Activated naive CD4-positive, alpha-beta T cell treated with anti-CD3 and anti-CD28 coated beads, Interleukin-2, amount 50 U/mL, for 72 hours (primary cell): Measurements from ENCODE around the gene TNRC6C. TPM values are rescaled to one million over a fixed set of nuclear protein-coding genes. Genes with fewer than 3 reads are reported as not detected.
"Not testable (repeated sequence)": the region's sequence is repeated elsewhere in the genome, so short reads cannot be mapped to it uniquely, and the experiment has no call there.

ENCODE experiments used
- ATAC-seq, 2 donors: fragments of 150-1000 bp; cut with Tn5 transposase; 2 replicates each; pipeline ENCODE4 v1.10.0; 2021; ENCODE audit warnings: mild to moderate bottlenecking in 2 of 2, moderate library complexity in 2 of 2
- DNase-seq, 2 donors: peaks; one replicate each; pipeline ENCODE4 v3.0.0; 2021 to 2022; ENCODE audit warnings: low spot score in 2 of 2
- H3K27ac Mint-ChIP-seq, 2 donors: one replicate each; pipeline ENCODE4 v1.8.0; 2022; ENCODE audit warnings: mild to moderate bottlenecking in 2 of 2, mixed read lengths in 2 of 2
- H3K36me3 Mint-ChIP-seq, 2 donors: one replicate each; pipeline ENCODE4 v1.8.0; 2022; ENCODE audit warnings: mixed read lengths in 2 of 2
- H3K9me3 Mint-ChIP-seq, 2 donors: one replicate each; pipeline ENCODE4 v1.8.0; 2022; ENCODE audit warnings: mixed read lengths in 2 of 2
- total RNA-seq, 2 donors: library from RNA; stranded (reverse); gene quantifications; one replicate each; pipeline ENCODE4 v1.2.3, GENCODE V29; 2022

TNRC6C gene
- total RNA-seq, 2 donors from 2014 or later = 13.4 to 28.8 TPM

DNA sequence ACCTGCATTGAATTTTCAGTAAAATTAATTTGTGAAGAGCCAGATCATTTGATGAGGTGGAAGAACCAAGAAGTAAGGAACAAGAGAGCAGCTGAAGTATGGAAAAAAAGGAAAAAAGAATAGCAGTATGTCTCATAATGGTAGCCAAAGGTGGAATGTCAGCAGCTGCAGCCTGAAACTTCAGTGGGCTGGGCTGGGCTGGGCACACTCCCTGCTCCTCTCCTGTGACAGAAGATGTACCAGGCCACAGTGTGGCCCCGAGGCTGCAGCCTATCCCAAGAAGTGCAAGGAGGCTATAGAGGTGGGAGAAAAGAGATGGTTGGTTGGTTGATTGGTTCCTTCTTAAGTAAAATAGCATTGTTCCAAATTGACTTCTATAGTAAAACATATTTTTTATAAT is 84.5 kb downstream of the TNRC6C start:
- Mint-ChIP-seq H3K27ac (no peak overlapping the region), H3K9me3 (peaks cover 0 to 13% of the 10 kb centered on the region in 2 donors), H3K36me3 (peaks cover 0 to 16% of the 10 kb centered on the region in 2 donors)
- DNase-seq (no peak), ATAC-seq (no peak)

DNA sequence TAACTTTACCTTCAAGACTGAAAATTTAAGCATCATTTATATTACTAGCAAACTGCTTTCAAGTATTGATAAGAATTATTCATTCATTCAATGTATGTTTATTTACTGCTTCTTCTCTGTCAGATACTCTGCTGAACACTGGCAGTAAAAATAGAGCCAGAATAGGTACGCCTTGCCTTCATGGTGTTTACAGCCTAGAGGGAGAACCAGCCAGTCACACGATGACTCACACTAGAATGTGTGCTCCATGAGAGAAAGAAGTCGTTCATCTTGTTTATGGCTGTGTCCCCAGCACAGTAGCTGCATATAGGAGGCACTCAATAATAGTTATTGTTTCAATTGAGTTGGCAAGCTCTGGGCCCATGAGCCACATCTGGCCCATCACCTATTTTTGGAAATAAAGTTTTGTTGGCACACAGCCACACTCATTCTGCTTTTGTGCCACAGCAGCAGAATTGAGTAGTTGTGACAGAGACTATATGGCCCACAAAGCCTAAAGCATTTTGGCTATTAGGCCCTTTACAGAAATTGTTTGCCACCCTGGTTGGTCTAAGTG is 85.9 kb downstream of the TNRC6C start:
- peak overlapping the region in 1 of 2 donors; percentile 28 for H3K27ac Mint-ChIP-seq
- H3K36me3 Mint-ChIP-seq = peaks cover 0 to 16% of the 10 kb centered on the region in 2 donors
- ATAC-seq = no peak
- DNase-seq = no peak
- peaks cover 0 to 13% of the 10 kb centered on the region in 2 donors for H3K9me3 Mint-ChIP-seq

DNA sequence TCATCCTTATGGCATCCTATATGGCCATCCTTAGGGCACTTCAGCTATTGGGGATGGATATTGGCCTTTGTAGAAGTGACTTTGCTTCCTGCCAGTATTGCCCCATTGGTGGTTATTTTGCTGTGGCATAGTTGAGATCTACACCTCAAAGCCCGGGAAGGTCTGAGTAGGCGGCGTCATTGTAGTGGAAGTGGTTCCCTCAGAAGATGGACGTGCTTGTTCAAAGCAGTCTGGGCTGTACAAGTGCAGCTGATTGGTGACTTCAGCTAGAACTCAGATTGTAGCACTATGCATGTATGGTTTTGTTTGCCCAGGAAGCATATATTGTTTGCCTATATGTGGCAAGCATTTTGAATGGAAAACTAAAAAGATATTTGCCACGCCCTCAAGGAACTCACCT is 86.8 kb downstream of the TNRC6C start:
- Mint-ChIP-seq H3K9me3 (peaks cover 0 to 13% of the 10 kb centered on the region in 2 donors), H3K27ac (no peak overlapping the region), H3K36me3 (peaks cover 9 to 25% of the 10 kb centered on the region in 2 donors)
- no peak for DNase-seq
- ATAC-seq = peak in 1 of 2 donors; percentile 39

DNA sequence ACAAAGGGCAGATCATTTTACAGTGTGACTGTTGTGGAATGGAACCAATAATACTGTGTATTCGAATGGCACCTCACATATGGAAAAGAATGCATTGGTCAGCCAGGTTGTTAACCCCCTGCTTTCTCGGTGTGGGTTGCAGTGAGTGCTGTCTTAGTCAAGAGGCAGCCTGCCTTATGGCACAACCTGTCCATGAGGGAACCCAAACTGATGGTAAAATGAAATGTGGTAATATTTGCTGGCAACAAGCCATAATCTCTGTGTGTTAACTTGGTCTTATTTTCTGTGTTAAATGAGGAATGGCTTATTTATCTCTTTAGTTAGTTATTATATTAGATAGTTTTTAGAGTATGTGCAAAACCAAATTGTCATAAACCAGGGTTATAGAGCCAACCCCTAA is 88.4 kb downstream of the TNRC6C start:
- peaks cover 0 to 13% of the 10 kb centered on the region in 2 donors for H3K9me3 Mint-ChIP-seq
- DNase-seq = no peak
- no peak for ATAC-seq
- no peak overlapping the region for H3K27ac Mint-ChIP-seq
- H3K36me3 Mint-ChIP-seq = peaks cover 15 to 32% of the 10 kb centered on the region in 2 donors

DNA sequence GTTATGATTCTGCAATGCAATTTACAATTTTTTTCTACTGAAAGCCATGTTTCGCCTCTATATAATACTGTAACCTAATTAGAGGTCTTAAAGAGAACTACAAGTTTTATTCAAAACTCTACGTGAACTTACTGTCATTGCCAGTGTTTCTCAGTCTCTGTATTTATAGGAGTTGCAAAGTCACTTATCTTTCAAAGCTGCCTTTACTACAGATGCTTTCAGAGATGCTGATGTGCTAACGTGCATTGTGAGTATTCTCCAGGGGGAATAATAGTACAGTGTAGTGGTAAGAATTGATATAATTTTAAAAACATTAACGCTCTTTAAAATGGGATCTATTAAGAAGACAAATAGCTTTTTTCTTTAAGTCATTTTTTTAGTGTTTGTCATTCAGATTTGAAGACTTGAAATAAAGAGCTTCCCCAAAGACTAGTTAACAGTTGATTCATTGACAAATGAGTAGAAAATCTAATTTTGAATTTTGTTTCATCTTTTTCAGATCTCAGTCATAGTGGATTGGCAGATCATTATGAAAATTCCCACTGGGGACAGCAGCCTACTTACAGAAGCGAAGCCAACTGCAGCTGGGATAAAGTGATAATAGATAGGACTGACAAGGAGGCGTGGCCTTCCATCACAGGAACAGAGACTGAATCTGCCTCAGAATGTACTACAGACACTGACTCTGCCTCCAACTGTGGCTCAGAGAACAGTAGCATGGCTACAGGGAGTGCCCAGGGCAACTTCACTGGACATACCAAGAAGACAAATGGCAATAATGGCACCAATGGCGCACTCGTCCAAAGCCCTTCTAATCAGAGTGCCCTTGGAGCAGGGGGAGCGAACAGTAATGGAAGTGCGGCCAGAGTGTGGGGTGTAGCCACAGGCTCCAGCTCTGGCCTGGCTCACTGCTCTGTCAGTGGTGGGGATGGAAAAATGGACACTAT is 90.1 kb downstream of the TNRC6C start:
- H3K36me3 Mint-ChIP-seq = peaks cover 15 to 31% of the 10 kb centered on the region in 2 donors
- ATAC-seq (no peak), DNase-seq (no peak)
- H3K27ac Mint-ChIP-seq = no peak overlapping the region
- H3K9me3 Mint-ChIP-seq = peaks cover 0 to 11% of the 10 kb centered on the region in 2 donors

DNA sequence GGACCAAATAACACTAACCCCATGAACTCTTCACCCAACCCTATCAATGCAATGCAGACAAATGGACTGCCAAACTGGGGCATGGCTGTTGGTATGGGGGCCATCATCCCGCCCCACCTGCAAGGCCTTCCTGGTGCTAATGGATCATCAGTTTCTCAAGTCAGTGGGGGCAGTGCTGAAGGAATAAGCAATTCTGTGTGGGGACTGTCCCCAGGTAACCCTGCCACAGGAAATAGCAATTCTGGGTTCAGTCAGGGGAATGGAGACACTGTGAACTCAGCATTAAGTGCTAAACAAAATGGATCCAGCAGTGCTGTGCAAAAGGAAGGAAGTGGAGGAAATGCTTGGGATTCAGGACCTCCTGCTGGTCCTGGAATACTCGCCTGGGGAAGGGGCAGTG is 91.1 kb downstream of the TNRC6C start:
- DNase-seq = no peak
- ATAC-seq = no peak
- peaks cover 15 to 21% of the 10 kb centered on the region in 2 donors for H3K36me3 Mint-ChIP-seq
- H3K9me3 Mint-ChIP-seq = peaks cover 0 to 4% of the 10 kb centered on the region in 2 donors
- H3K27ac Mint-ChIP-seq = peak overlapping the region; percentile 36 to 66

DNA sequence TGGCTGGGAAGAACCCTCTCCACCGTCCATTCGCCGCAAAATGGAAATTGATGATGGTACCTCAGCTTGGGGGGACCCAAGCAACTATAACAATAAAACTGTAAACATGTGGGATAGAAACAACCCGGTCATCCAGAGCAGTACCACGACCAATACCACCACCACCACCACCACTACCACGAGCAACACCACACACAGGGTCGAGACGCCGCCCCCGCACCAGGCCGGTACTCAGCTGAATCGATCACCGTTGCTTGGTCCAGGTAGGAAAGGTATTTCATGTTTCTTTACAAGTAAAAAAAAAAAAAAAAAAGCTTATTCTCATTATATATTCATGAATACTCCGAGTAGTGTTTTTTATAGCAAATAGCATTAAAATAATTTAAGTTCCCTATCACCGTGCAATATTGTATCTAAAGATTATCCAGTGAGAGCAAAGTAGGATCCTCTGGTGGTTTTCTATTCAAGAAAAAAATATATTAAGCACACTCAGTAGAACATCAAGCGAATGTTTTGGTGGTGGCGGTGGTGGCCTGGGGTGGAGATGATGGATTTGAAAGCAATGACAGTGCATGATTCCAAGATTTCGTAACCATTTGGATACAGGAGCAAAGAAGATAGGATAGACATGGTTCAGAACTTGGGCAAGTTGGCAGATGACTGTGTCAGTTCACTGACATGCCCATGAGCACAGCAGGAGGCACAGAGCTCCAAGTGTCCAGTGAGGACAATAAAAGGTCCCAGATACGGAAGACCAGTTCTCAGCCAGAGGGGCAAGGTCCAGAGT is 92.9 kb downstream of the TNRC6C start:
- DNase-seq = no peak
- Mint-ChIP-seq H3K36me3 (peaks cover 15 to 16% of the 10 kb centered on the region in 2 donors), H3K9me3 (no peaks in the 10 kb centered on the region), H3K27ac (peak overlapping the region; percentile 21 to 25)
- ATAC-seq = no peak

DNA sequence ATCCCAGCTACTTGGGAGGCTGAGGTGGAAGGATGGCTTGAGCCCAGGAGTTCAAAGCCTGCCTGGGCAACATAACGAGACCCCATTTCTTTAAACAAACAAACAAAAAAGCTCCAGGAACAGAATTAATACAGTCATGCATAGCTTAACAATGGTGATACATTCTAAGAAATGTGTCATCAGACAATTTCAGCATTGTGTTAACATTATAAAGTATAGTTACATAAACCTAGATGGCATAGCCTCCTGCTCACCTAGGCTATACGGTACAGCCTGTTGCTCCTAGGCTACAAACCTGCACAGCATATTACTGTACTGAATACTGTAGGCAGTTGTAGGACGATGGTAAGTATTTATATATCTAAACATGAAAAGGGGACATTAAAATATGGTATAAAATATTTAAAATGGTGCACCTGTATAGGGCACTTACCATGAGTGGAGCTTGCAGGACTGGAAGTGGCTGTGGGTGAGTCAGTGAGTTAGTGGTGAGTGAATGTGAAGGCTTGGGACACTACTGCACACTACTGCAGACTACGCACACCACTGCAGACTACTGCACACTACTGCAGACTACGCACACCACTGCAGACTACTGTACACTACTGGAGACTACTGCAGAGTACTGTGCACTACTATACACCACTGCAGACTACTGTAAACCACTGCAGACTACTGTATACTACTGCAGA is 95.4 kb downstream of the TNRC6C start:
- no peak overlapping the region for H3K27ac Mint-ChIP-seq
- H3K9me3 Mint-ChIP-seq = no peaks in the 10 kb centered on the region
- peaks cover 15 to 16% of the 10 kb centered on the region in 2 donors for H3K36me3 Mint-ChIP-seq
- DNase-seq = no peak
- peak in 1 of 2 donors; percentile 30 for ATAC-seq

DNA sequence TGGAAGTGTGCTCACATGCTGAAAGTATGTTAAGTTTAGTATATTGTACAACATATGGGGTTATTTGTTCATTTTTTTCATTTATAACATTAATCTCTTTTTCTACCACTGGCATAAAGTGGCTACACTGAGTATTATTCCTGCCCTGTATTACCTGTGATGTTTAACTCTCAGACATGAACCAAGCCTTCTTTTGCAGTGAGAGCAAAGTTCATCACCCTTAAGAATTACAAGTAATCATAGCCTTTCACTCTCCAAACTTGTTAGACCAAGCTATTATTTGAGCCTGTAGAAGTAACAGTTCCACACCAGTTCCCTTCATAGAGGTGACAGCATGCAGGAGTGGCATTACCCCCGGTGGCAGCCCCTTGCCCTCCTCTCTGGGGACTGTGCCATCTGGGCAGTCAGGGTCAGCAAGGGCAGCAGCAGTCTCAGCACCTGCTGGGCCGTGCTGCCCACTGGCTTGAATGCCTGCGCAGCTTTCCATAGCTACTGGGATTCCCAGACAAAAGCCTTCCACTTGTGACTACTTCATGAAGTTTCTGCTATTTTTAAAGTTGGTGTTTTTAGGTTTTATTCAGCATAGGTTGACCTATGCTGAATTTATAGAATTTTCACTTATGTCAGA is 98.7 kb downstream of the TNRC6C start:
- ATAC-seq (no peak), DNase-seq (no peak)
- H3K36me3 Mint-ChIP-seq = no peaks in the 10 kb centered on the region
- H3K27ac Mint-ChIP-seq = no peak overlapping the region
- no peaks in the 10 kb centered on the region for H3K9me3 Mint-ChIP-seq

DNA sequence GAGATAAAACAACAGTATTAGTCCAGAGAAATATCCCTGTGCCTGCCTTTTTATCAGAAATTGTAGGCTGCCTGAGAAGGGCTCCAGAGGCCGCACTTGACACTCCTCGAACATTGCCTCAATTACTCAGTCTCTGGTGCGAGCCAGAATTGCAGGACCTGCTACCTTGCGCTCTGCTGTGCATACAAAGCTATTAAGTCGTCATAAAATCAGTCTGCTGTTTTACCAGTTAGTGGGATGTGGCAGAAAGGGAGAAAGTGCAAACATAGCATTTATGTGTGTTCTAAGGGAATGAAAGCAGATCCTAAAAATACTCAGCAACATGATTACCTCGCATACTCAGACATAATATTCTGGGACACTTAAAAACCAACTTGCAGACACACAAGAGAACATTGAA is 99.5 kb downstream of the TNRC6C start:
- Mint-ChIP-seq H3K36me3 (no peaks in the 10 kb centered on the region), H3K27ac (peak overlapping the region in 1 of 2 donors; percentile 40), H3K9me3 (no peaks in the 10 kb centered on the region)
- ATAC-seq (no peak), DNase-seq (no peak)

DNA sequence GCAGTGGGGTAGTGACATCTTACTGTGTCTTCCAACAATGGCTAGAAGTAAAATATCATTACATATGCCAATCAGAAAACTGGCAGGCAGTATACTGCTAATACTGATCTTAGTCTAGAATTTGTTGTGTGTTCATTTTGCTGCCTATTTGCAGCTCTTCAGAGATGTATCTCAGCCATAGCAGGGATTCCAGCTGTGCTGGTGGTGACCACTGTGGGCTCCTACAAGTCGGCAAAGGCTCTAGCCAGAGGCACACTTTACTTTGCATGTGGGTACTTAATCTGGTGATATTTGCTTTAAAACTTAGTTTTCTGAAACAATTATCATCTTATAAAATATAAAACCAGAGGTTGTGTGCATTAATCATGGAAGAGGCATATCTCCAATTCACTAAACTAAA is 100.1 kb downstream of the TNRC6C start:
- DNase-seq (no peak), ATAC-seq (no peak)
- no peaks in the 10 kb centered on the region for H3K36me3 Mint-ChIP-seq
- no peak overlapping the region for H3K27ac Mint-ChIP-seq
- no peaks in the 10 kb centered on the region for H3K9me3 Mint-ChIP-seq

DNA sequence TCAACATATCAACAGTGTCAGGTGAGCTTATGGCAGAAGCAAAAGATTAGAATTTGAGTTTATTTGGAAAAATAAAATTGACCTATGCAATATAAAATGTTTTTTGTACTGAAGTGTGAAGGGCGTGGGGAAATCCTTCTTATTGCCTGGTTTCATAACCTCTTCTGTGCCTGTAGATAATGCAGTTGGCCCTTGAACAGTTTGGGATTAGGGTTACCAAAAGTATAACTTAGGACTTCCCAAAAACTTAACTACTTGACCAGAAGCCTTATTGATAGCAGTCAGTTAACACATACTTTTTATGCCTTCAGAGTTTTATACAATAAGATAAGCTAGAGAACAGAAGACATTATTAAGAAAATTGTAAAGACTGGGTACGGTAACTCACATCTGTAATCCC is 104.1 kb downstream of the TNRC6C start:
- ATAC-seq = no peak
- no peak overlapping the region for H3K27ac Mint-ChIP-seq

DNA sequence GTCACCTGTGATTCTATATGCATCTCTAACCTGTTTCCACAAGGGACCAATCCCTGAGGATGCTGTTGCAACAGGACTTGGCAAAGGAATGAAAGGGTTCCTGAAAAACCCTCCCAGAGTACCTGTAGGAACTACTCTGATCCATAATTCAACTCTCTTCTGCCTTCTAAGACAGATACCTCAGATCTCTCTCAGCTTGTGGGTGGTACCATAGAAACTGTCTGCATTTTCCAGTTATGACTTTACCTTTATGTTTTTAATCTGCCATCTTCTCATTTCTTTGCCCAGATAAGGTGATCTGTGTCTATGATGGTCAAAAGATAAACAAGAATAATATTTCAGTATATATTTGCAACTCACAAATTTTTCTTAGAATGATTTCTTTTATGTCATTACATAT is 105.0 kb downstream of the TNRC6C start:
- peak; percentile 52 to 92 for ATAC-seq
- H3K9me3 Mint-ChIP-seq = no peaks in the 10 kb centered on the region
- DNase-seq = no peak
- H3K36me3 Mint-ChIP-seq = no peaks in the 10 kb centered on the region
- H3K27ac Mint-ChIP-seq = peak overlapping the region in 1 of 2 donors; percentile 13

More for the DNA sequence above, 104.1 kb downstream of the TNRC6C start:
- DNase-seq = no peak
- Mint-ChIP-seq H3K36me3 (no peaks in the 10 kb centered on the region), H3K9me3 (no peaks in the 10 kb centered on the region)

DNA sequence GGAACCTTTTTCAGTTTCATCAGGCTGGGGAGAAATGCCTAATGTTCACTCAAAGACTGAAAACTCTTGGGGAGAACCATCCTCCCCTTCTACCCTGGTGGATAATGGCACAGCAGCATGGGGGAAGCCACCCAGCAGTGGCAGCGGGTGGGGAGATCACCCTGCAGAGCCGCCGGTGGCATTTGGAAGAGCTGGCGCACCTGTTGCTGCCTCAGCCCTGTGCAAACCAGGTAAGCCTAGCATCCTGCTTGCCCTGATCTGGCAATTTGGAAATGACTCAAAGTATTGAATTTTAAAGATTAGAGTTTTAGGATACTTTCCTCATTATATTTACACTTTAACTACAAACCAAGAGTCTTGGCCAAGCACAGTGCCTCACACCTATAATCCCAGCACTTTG is 106.2 kb downstream of the TNRC6C start:
- DNase-seq = no peak

DNA sequence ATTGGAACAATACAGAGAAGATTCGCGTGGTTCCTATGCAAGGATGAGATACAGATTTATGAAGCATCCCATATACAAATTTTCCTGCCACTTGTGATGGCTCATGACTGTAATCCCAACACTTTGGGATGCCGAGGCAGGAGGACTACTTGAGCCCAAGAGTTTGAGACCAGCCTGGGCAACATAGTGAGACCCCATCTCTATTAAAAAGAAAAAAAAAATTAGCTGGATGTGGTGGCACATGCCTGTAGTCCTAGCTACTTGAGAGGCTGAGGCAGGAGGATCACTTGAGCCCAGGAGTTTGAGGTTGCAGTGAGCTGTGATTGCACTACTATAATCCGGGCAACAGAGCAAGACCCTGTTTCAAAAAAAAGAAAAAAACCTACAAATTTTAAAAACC is 108.5 kb downstream of the TNRC6C start:
- H3K9me3 Mint-ChIP-seq, ATAC-seq, H3K36me3 Mint-ChIP-seq, DNase-seq, H3K27ac Mint-ChIP-seq: not testable (repeated sequence)

More for the DNA sequence above, 106.2 kb downstream of the TNRC6C start:
- Mint-ChIP-seq H3K36me3 (no peaks in the 10 kb centered on the region), H3K9me3 (no peaks in the 10 kb centered on the region), H3K27ac (no peak overlapping the region)
- no peak for ATAC-seq

DNA sequence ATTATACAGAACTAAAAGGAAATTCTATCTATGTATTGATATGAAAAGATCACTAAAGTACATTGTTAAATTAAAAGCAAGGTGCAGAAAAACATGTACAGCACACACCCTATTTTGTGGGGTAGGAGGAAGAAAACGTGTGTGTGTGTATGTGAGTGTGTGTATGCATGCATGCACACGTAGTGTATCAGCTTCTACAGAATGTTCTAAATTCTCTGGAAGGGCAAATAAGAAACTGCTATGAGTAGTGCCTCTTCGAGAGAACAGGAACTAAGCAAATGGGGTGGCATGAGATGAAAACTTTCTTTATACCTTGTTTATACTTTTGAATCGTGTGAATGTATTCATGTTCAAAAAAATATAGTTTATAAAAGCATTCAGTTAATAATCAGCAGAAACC is 111.2 kb downstream of the TNRC6C start:
- no peaks in the 10 kb centered on the region for H3K36me3 Mint-ChIP-seq
- no peak for DNase-seq
- H3K27ac Mint-ChIP-seq = no peak overlapping the region
- H3K9me3 Mint-ChIP-seq = no peaks in the 10 kb centered on the region
- no peak for ATAC-seq
